ENCODE data around the gene PAX2. TPM values are rescaled to one million over a fixed set of nuclear protein-coding genes. Genes with fewer than 3 reads are reported as not detected.

PAX2 gene
- total RNA-seq, 1 experiment from 2014 or later, result not detected

GRCh38 chr10:100713859-100714565 lies 31.4 kb upstream of the PAX2 start:
- no peak overlapping the region for H3K18ac ChIP-seq (ENCODE audit: insufficient read length, low read depth, low read length)
- H3K23me2 ChIP-seq (ENCODE audit: insufficient read length, low read depth, low read length, poor library complexity, severe bottlenecking), result peaks cover 14% of the 10 kb centered on the region
- H2BK120ac ChIP-seq (ENCODE audit: low read depth, low read length, poor library complexity, severe bottlenecking), result no peak overlapping the region
- no CpG with 5 or more reads among the region's 36 CpGs for WGBS (ENCODE audit: extremely low coverage, insufficient read length, low lambda C conversion rate)
- H4K20me1 ChIP-seq (ENCODE audit: control insufficient read depth, insufficient read depth, insufficient read length), result no peaks in the 10 kb centered on the region
- H4K91ac ChIP-seq (ENCODE audit: insufficient read length, low read depth, low read length), result no peak overlapping the region
- H4K8ac ChIP-seq (replicated peaks; ENCODE audit: insufficient read length, low read depth, low read length), result no peak overlapping the region
- no peak overlapping the region for H4K5ac ChIP-seq (ENCODE audit: insufficient read length, low read depth, low read length)
- Mint-ChIP-seq H3K4me3 (peak overlapping the region; percentile 59 to 79), H3K9me3 (peaks cover 3 to 4% of the 10 kb centered on the region in 2 experiments; a peak in 3 of 5 replicates), H3K27me3 (ENCODE audit: low read depth) (peaks cover 100% of the 10 kb centered on the region), H3K27ac (no peak overlapping the region), H3K4me1 (peaks cover 10 to 26% of the 10 kb centered on the region in 2 experiments), H3K36me3 (ENCODE audit: insufficient read depth in 1 of 3, low read depth in 3 of 3) (no peaks in the 10 kb centered on the region)
- H2AK5ac ChIP-seq (ENCODE audit: insufficient read length, low read length), result no peak overlapping the region
- no peaks in the 10 kb centered on the region for H3K79me2 ChIP-seq (ENCODE audit: insufficient read depth, low read length)
- no peak overlapping the region for H3K9ac ChIP-seq (ENCODE audit: extremely low read depth, insufficient read length, low read length)
- peaks cover 77% of the 10 kb centered on the region for H3K27me3 ChIP-seq (ENCODE audit: insufficient read depth, low read length)
- no peak overlapping the region for H2BK12ac ChIP-seq (ENCODE audit: insufficient read length, low read depth, low read length)
- H3T11ph ChIP-seq (ENCODE audit: low read length), result no peak overlapping the region
- TF ChIP-seq, protein P1, sequence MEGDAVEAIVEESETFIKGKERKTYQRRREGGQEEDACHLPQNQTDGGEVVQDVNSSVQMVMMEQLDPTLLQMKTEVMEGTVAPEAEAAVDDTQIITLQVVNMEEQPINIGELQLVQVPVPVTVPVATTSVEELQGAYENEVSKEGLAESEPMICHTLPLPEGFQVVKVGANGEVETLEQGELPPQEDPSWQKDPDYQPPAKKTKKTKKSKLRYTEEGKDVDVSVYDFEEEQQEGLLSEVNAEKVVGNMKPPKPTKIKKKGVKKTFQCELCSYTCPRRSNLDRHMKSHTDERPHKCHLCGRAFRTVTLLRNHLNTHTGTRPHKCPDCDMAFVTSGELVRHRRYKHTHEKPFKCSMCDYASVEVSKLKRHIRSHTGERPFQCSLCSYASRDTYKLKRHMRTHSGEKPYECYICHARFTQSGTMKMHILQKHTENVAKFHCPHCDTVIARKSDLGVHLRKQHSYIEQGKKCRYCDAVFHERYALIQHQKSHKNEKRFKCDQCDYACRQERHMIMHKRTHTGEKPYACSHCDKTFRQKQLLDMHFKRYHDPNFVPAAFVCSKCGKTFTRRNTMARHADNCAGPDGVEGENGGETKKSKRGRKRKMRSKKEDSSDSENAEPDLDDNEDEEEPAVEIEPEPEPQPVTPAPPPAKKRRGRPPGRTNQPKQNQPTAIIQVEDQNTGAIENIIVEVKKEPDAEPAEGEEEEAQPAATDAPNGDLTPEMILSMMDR (conservative IDR thresholded peaks at IDR 0.05), result no peak
- no peaks in the 10 kb centered on the region for H3K9me3 ChIP-seq (ENCODE audit: control insufficient read depth, low read depth, low read length)
- no peak overlapping the region for H2BK20ac ChIP-seq (ENCODE audit: low read depth, low read length, poor library complexity, severe bottlenecking)
- no peak overlapping the region for H2BK15ac ChIP-seq (ENCODE audit: low read depth, low read length)
- no peak overlapping the region for H3K56ac ChIP-seq (ENCODE audit: insufficient read length, low read depth, low read length)
- H3K4me2 ChIP-seq (ENCODE audit: insufficient read depth, insufficient read length, low read length), result peak overlapping the region; percentile 70
- H3K79me1 ChIP-seq (ENCODE audit: insufficient read depth, low read depth, low read length, poor library complexity, severe bottlenecking), result no peaks in the 10 kb centered on the region
- H3K14ac ChIP-seq (ENCODE audit: insufficient read depth, low read length), result no peak overlapping the region
- no peak for DNase-seq
- no peak overlapping the region for H3K27ac ChIP-seq (ENCODE audit: insufficient read length, low read depth, low read length)
- H2BK5ac ChIP-seq (ENCODE audit: insufficient read length, low read length), result no peak overlapping the region
- H3K4me1 ChIP-seq (ENCODE audit: insufficient read depth, low read length), result no peaks in the 10 kb centered on the region
- no peak overlapping the region for H3K4ac ChIP-seq (ENCODE audit: low read depth, low read length)
- no peak overlapping the region for H3K23ac ChIP-seq (ENCODE audit: insufficient read length, low read depth, low read length)
- no peak overlapping the region for H2AFZ ChIP-seq (ENCODE audit: low read length)
